MM.1S (cell line): ENCODE data around the gene AOC1.

ENCODE experiments used
- EZH2 ChIP-seq: fragments of 300-600 bp; sonication (generic); optimal IDR thresholded peaks from 2 replicates; pipeline ENCODE3; 2017; ENCODE audit warnings: low read depth, mild to moderate bottlenecking, antibody characterized with exemption, low read length, mixed read lengths
- TF ChIP-seq, protein P1 (sequence below): fragments of 300-600 bp; sonication (generic); IDR thresholded peaks from 2 replicates; pipeline ENCODE4 v1.5.1; 2016; ENCODE audit warnings: antibody characterized with exemption, low read length, mixed read lengths

GRCh38 chr7:150898475-150899011 is 46.2 kb downstream of the AOC1 start:
- no peak for TF ChIP-seq EZH2
- TF ChIP-seq, protein P1, sequence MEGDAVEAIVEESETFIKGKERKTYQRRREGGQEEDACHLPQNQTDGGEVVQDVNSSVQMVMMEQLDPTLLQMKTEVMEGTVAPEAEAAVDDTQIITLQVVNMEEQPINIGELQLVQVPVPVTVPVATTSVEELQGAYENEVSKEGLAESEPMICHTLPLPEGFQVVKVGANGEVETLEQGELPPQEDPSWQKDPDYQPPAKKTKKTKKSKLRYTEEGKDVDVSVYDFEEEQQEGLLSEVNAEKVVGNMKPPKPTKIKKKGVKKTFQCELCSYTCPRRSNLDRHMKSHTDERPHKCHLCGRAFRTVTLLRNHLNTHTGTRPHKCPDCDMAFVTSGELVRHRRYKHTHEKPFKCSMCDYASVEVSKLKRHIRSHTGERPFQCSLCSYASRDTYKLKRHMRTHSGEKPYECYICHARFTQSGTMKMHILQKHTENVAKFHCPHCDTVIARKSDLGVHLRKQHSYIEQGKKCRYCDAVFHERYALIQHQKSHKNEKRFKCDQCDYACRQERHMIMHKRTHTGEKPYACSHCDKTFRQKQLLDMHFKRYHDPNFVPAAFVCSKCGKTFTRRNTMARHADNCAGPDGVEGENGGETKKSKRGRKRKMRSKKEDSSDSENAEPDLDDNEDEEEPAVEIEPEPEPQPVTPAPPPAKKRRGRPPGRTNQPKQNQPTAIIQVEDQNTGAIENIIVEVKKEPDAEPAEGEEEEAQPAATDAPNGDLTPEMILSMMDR, result peak; percentile 99
